SK-N-MC (cell line): ENCODE results near the gene PDZD4.

Experiments
- EZH2 ChIP-seq: fragments of 200-600 bp; sonication (generic); IDR thresholded peaks from one replicate; pipeline ENCODE4 v1.6.1; 2017; ENCODE audit warnings: antibody characterized with exemption
- FOXP2 ChIP-seq: optimal IDR thresholded peaks from 2 replicates; pipeline ENCODE3; 2011; ENCODE audit warnings: mild to moderate bottlenecking, moderate library complexity; ENCODE audit not compliant: insufficient read depth; ENCODE audit errors: extremely low read length, control extremely low read depth
- POLR2AphosphoS5 ChIP-seq: IDR thresholded peaks from 2 replicates; pipeline ENCODE4 v1.6.1; 2012; ENCODE audit warnings: mild to moderate bottlenecking, low read depth, low read length, borderline replicate concordance

DNA sequence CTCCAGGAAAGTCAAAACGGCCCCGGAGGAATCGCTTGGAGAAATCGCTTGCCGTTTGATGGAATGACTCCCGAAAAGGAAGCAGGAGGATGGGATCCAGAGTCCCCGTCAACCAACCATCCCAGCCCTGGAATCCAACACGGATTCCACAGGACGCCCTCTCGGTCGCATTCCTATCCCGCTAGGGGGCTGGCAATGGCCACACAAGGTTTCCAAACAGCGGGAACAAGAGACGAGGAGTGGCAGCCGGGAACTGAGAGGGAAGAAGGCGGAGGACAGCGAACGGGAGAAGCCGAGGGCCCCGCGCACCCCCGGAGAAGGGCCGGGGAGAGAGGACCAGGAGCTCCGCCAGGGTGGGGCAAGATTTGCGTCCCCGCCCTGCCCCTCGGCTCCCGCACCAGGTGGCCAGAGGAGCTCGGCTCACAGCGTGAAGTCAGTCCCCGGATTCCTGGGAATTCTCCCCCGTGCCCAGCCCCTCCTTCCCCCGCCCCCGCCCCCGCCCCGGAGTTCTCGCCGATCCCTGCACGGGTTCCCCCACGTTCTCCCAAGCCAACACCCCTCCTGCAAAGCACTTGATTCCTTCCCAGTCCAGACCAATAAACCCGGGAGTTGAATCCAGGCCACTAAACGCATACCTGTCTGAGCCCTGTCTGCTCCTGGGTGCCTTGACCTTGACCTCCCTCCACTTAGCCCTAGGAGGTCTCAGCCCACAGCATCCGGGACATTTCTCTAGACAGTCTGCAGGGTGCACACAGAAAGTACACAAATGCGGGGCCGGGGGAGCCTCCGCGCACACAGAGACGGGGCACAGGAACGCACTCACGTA is 1.4 kb downstream of the PDZD4 start:
- no peak for TF ChIP-seq EZH2
- no peak for TF ChIP-seq POLR2AphosphoS5
- no peak for TF ChIP-seq FOXP2
